HEK293T (cell line): Measurements from ENCODE around the gene USP5.
"Not testable (repeated sequence)": the region's sequence is repeated elsewhere in the genome, so short reads cannot be mapped to it uniquely, and the experiment has no call there.

Source experiments
- CTCF ChIA-PET: fragments of 350-600 bp; formaldehyde crosslinking; extraction: SDS; loops from one replicate; lab custom pipeline; 2021; ENCODE audit warnings: antibody characterized with exemption, inconsistent platforms; lab: Yijun Ruan, JAX
- POLR2A ChIA-PET: fragments of 350-600 bp; formaldehyde crosslinking; extraction: SDS; loops from one replicate; lab custom pipeline; 2020; ENCODE audit warnings: antibody characterized with exemption, inconsistent platforms; lab: Yijun Ruan, JAX
- DNase-seq: peaks from one replicate; pipeline ENCODE4 v3.0.0; 2012; ENCODE audit warnings: mixed read lengths; ENCODE audit errors: extremely low spot score
- ARNT ChIP-seq: fragments of 450-650 bp; IDR thresholded peaks from 2 replicates; pipeline ENCODE4 v1.6.1; 2017; ENCODE audit warnings: mild to moderate bottlenecking
- BHLHE40 ChIP-seq: fragments of 450-650 bp; IDR thresholded peaks from 2 replicates; pipeline ENCODE4 v1.6.1; 2016; ENCODE audit warnings: mild to moderate bottlenecking, moderate library complexity, borderline replicate concordance
- CTBP1 ChIP-seq: fragments of 450-650 bp; IDR thresholded peaks from 2 replicates; pipeline ENCODE4 v1.6.1; 2016; ENCODE audit warnings: borderline replicate concordance
- FOXA1 ChIP-seq: fragments of 450-650 bp; IDR thresholded peaks from 2 replicates; pipeline ENCODE4 v1.6.1; 2016; ENCODE audit warnings: mild to moderate bottlenecking
- FOXM1 ChIP-seq: fragments of 450-650 bp; IDR thresholded peaks from 2 replicates; pipeline ENCODE4 v1.6.1; 2017; ENCODE audit warnings: mild to moderate bottlenecking, borderline replicate concordance
- HDGF ChIP-seq: fragments of 450-650 bp; IDR thresholded peaks from 2 replicates; pipeline ENCODE4 v1.6.1; 2017; ENCODE audit warnings: antibody characterized with exemption, borderline replicate concordance
- L3MBTL2 ChIP-seq: fragments of 450-650 bp; conservative IDR thresholded peaks from 2 replicates; pipeline ENCODE4 v1.6.1; 2016; ENCODE audit warnings: mild to moderate bottlenecking
- LEF1 ChIP-seq: fragments of 450-650 bp; IDR thresholded peaks from 2 replicates; pipeline ENCODE4 v1.6.1; 2017; ENCODE audit warnings: mild to moderate bottlenecking, borderline replicate concordance
- NFRKB ChIP-seq: fragments of 450-650 bp; IDR thresholded peaks from 2 replicates; pipeline ENCODE4 v1.6.1; 2016; ENCODE audit warnings: mild to moderate bottlenecking, moderate library complexity
- SP1 ChIP-seq: fragments of 450-650 bp; IDR thresholded peaks from 2 replicates; pipeline ENCODE4 v1.6.1; 2017
- SUZ12 ChIP-seq: fragments of 450-650 bp; IDR thresholded peaks from 2 replicates; pipeline ENCODE4 v1.6.1; 2016; ENCODE audit warnings: mild to moderate bottlenecking
- TARDBP ChIP-seq: fragments of 450-650 bp; IDR thresholded peaks from 2 replicates; pipeline ENCODE4 v1.6.1; 2016
- ZNF384 ChIP-seq: fragments of 450-650 bp; IDR thresholded peaks from 2 replicates; pipeline ENCODE4 v1.6.1; 2016
- TF ChIP-seq, protein P1 (sequence below): fragments of 450-650 bp; IDR thresholded peaks from 2 replicates; pipeline ENCODE4 v1.6.1; 2016

USP5 gene

DNA sequence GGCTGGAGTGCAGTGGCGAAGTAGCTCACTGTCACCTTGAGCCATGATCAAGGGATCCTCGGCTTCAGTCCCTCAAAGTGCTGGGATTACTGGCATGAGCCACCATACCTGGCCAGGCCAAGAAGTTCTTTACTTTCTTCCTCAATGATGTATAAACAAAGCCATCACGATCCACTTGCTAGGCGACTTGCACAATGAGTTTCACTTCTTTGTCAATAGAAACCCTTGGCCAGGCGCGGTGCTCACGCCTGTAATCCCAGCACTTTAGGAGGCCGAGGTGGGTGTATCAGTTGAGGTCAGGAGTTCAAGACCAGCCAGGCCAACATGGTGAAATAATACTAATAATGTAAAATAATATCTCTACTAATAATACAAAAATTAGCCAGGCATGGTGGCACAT lies 35.5 kb downstream of the USP5 start:
- TF ChIP-seq FOXA1 (no peak), SUZ12 (no peak), LEF1 (no peak), CTBP1 (no peak), HDGF (no peak), FOXM1 (no peak), SP1 (no peak), TARDBP (no peak), ARNT (no peak), L3MBTL2 (no peak), NFRKB (no peak)
- TF ChIP-seq, protein P1, sequence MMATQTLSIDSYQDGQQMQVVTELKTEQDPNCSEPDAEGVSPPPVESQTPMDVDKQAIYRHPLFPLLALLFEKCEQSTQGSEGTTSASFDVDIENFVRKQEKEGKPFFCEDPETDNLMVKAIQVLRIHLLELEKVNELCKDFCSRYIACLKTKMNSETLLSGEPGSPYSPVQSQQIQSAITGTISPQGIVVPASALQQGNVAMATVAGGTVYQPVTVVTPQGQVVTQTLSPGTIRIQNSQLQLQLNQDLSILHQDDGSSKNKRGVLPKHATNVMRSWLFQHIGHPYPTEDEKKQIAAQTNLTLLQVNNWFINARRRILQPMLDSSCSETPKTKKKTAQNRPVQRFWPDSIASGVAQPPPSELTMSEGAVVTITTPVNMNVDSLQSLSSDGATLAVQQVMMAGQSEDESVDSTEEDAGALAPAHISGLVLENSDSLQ, result no peak
- ChIA-PET POLR2A (interaction anchor here (1.0 kb wide), 1 partner anchor 15 kb away, joined by 3 read pairs; no protein-coding TSS in a partner anchor), CTCF (interaction anchor here (0.7 kb wide), 1 partner anchor 36 kb away, joined by 3 read pairs; no protein-coding TSS in a partner anchor)
- no peak for DNase-seq

DNA sequence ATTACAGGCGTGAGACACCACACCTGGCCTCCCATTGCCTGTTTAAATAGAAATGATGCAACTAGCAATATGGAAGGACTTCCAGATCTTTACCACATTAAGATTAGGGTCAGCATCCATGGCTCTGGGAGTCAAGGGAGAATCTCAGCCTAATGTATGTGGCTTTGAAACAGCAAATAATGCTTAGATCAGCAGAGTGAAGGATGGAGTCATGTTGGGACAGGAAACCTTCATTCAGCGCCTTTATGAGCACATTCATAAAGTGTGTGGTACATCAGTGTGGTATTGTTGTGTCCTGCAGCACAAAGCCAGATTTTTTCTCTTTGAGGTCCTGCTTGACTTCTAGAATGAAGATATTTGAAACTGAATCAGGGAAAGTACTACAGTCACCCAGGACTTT lies 36.4 kb downstream of the USP5 start:
- TF ChIP-seq CTBP1, result no peak
- no peak for TF ChIP-seq NFRKB
- no peak for TF ChIP-seq TARDBP
- TF ChIP-seq HDGF, result no peak
- TF ChIP-seq L3MBTL2, result no peak
- no peak for TF ChIP-seq BHLHE40
- TF ChIP-seq SP1, result no peak
- no peak for TF ChIP-seq ZNF384
- TF ChIP-seq ARNT, result no peak
- no peak for TF ChIP-seq FOXM1
- no peak for DNase-seq
- CTCF ChIA-PET, result no interaction called here
- POLR2A ChIA-PET, result no interaction called here

DNA sequence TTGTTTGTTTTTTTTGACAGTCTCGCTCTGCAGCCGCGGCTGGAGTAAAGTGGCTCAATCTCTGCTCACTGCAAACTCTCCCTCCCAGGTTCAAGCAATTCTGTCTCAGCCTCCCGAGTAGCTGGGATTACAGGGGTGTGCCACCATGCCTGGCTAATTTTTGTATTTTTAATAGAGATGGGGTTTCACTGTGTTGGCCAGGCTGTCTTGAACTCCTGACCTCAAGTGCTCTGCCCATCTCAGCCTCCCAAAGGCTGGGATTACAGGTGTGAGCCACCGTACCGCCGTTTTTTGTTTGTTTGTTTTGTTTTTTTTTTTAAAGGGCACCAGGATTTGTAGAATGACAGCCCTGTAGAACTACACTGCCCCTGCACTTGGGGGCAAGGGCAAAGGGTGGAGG lies 36.8 kb downstream of the USP5 start:
- CTCF ChIA-PET, DNase-seq: not testable (repeated sequence)
- POLR2A ChIA-PET, result interaction anchor here (1.4 kb wide), 1 partner anchor 17 kb away, joined by 9 read pairs; the partner anchor contains the start of gene SPSB2

DNA sequence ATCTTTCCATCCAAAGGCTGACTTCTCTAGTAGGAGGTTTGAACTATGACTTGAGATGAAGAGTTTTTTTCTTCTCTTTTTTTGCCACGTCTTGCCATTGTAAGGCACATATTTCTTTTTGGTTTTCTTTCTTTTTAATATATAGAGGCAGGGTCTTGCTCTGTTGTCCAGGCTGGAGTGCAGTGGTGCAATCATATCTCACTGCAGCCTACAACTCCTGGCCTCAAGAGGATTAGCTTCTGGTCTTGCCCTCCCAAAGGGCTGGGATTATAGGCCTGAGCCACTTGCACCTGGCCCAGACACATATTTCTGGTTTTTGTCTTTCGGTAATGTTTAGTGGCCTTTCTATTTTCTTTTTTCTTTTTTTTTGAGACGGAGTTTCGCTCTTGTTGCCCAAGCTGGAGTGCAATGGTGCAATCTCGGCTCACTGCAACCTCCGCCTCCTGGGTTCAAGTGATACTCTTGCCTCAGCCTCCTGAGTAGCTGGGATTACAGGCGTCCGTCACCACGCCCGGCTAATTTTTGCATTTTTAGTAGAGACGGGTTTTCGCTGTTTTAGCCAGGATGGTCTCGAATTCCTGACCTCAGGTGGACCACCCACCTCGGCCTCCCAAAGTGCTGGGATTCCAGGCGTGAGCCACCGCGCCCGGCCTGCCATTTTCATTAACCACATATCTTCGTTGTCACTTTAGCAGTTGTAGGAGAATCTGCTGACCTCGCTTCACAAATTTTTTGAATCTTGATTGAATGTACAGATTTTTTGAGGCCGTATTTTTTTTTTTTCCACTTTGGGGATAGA lies 38.0 kb downstream of the USP5 start:
- CTCF ChIA-PET, result interaction anchor here (2.4 kb wide), 1 partner anchor 21 kb away, joined by 14 read pairs; no protein-coding TSS in a partner anchor
- DNase-seq, result not testable (repeated sequence)
- POLR2A ChIA-PET, result interaction anchor here (0.9 to 1.8 kb wide), 3 partner anchors 18 to 53 kb away, joined by 4 to 21 read pairs (median 9); partner anchors contain the start of genes C12orf57, RNU7-1, SPSB2 and USP5

DNA sequence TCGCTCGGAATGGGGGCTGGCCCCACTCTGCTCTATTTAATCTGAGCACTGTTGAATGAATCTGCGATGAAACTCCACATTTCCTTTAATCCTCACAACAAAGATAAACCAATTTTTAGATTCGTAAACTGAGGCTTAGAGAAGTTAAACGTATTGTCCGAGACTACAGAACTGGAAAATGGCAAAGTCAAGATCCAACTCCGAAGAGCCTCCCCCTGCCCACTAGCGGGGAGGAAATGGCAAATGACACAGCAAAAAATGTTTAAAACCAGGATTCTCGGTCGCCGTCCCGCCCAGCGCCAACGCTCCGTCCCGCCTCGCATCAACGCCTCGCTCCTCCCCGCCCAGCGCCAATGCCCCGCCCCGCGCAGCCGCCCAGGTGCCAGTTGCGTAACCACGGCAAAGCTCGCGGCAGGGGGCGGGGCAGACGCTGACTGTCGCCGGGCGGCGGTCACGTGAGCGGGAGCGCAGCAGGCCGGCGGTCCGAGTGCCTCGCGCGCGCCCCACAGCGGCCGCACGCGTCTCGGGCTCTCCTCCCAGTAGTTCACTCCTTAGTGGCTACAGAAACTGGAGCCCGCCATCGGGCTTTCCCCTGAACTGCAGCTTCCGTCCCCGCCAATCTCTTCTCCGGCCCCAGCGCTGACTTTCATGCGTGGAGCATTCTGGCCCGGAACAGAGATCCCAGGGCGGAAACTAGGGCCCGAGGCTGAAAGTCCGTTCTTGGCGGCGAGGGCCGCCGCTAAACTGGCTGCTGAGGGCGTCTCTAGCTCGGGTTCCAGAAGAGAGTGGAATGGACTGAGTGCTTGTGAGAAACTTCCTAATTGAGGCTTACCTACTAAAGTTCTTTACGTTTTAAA lies 39.1 kb downstream of the USP5 start:
- CTCF ChIA-PET, result interaction anchor here (0.6 to 2.4 kb wide), 16 partner anchors 11 to 137 kb away, joined by 3 to 24 read pairs (median 4); partner anchors contain the start of genes CDCA3, LRRC23, MLF2 and SPSB2
- POLR2A ChIA-PET, result interaction anchor here (0.8 to 2.4 kb wide), 34 partner anchors 9 to 321 kb away, joined by 3 to 55 read pairs (median 4); partner anchors contain the start of genes C12orf57, CDCA3, COPS7A and LRRC23
- peak; percentile 26; the same call in 1 of the 2 replicates for TF ChIP-seq L3MBTL2
- TF ChIP-seq LEF1, result 0 out of 2 replicates have a peak, but pooled peaks have one; percentile 13
- TF ChIP-seq, protein P1, result no peak
- TF ChIP-seq SUZ12, result no peak

DNA sequence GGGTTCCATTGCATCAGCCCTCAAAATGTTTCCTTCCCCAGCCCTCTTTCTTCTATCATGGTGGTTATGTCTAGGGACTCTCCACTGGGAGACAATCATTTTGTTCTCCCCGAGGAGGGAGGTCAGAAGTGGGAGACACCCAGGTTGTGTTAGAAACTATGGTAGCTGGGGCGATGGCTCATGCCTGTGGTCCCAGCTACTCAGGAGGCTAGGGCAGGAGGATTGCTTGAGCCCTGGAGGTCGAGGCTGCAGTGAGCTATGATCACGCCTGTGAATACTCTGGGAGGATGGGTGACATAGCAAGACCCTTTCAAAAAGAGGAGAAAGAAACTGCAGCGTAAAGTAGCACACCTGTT lies 39.7 kb downstream of the USP5 start:
- DNase-seq, result no peak
- 0 out of 2 replicates have a peak, but pooled peaks have one; percentile 8 for TF ChIP-seq L3MBTL2
- TF ChIP-seq LEF1, result no peak
- CTCF ChIA-PET, result interaction anchor here (0.7 to 2.4 kb wide), 15 partner anchors 11 to 769 kb away, joined by 3 to 24 read pairs (median 5); partner anchors contain the start of genes CDCA3, LRRC23, MLF2 and SPSB2
- POLR2A ChIA-PET, result interaction anchor here (0.8 to 2.4 kb wide), 31 partner anchors 9 to 322 kb away, joined by 3 to 55 read pairs (median 5); partner anchors contain the start of genes C12orf57, CDCA3, COPS7A and LRRC23

More for the DNA sequence above, 39.1 kb downstream of the USP5 start:
- DNase-seq, result peak; percentile 97

DNA sequence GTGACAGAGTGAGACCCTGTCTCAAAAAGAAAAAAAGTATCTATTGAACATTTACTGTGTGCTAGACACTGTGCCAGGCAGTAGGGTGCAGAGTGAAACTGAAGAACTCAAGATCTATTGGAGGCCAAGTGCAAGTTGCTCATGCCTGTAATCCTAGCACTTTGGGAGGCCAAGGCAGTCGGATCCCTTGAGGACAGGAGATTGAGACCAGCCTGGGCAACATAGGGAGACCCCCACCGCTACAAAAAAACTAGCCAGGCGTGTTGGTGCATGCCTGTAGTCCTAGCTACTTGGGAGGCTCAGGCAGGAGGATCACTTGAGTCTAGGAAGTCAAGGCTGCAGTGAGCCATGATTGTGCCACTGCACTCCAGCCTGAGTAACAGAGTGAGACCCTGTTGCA lies 40.7 kb downstream of the USP5 start:
- POLR2A ChIA-PET, result interaction anchor here (0.6 to 2.4 kb wide), 4 partner anchors 10 to 68 kb away, joined by 3 to 23 read pairs (median 15); partner anchors contain the start of gene USP5
- CTCF ChIA-PET, result interaction anchor here (1.4 to 2.0 kb wide), 2 partner anchors 20 to 139 kb away, joined by 3 to 24 read pairs; partner anchors contain the start of genes MLF2 and SPSB2
- not testable (repeated sequence) for DNase-seq
